Kidney epithelial cell (primary cell): ENCODE data around the gene TSC22D4. TPM values are rescaled to one million over a fixed set of nuclear protein-coding genes. Genes with fewer than 3 reads are reported as not detected.
A peak's percentile ranks its signal among the peaks of the same experiment; 100 is the strongest.

Source experiments
- DNase-seq: peaks from one replicate; pipeline ENCODE4 v3.0.0-alpha.2; 2010; ENCODE audit warnings: low read depth
- H3K27me3 ChIP-seq: 2 replicates; pipeline ENCODE4 v1.6.0; 2011; ENCODE audit warnings: low read length; ENCODE audit not compliant: control insufficient read depth, insufficient read depth
- H3K36me3 ChIP-seq: 2 replicates; pipeline ENCODE4 v1.5.1; 2011; ENCODE audit warnings: low read length; ENCODE audit not compliant: control insufficient read depth, insufficient read depth
- H3K4me3 ChIP-seq: 2 replicates; pipeline ENCODE4 v1.5.1; 2011; ENCODE audit warnings: low read depth, mild to moderate bottlenecking, control low read depth, low read length
- total RNA-seq: library from RNA; depleted of rRNA; stranded (reverse); fragments of >200 nt; gene quantifications from 2 replicates; pipeline ENCODE4 v1.2.3, GENCODE V29; 2015
- TF ChIP-seq, protein P1 (sequence below): IDR thresholded peaks from 2 replicates; pipeline ENCODE4 v1.5.1; 2011; ENCODE audit warnings: mild to moderate bottlenecking, moderate library complexity, low read length, control low read depth, inconsistent platforms; ENCODE audit not compliant: insufficient read depth, poor library complexity, severe bottlenecking

Gene TSC22D4
- total RNA-seq, 1 donor from 2014 or later = 41.6 TPM

DNA sequence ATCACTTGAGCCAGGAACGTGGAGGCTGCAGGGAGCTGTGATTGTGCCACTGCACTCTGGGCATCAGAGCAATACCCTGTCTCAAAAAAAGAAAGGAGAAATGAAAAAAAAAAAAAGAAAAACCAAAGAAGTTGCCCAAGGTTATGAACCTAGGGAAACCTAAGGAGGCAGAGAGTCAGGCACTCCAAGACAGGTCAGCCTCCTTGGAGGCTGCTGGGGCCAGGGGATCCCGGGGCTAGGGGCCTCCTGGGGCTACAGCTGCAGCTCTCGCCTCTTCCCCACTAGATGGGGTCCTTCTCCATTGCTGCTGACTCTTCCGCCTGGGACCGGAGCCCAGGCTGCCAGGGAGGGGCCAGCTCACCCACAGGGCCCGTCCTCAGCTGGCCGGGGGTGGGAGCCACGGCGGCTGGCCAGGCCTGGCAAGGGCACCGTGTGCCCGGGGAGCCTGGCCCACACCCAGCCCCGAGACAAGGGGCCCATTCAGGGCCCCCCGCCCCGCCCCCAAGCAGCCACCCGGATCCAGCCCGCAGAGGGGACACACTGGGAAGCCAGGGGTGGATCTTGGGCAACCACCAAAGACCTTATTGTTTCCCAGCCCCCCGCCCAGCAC is 13.2 kb downstream of the TSC22D4 start:
- Histone ChIP-seq H3K36me3 (no peaks in the 10 kb centered on the region), H3K27me3 (no peaks in the 10 kb centered on the region), H3K4me3 (no peak overlapping the region)
- peak; percentile 32 for DNase-seq
- TF ChIP-seq, protein P1, sequence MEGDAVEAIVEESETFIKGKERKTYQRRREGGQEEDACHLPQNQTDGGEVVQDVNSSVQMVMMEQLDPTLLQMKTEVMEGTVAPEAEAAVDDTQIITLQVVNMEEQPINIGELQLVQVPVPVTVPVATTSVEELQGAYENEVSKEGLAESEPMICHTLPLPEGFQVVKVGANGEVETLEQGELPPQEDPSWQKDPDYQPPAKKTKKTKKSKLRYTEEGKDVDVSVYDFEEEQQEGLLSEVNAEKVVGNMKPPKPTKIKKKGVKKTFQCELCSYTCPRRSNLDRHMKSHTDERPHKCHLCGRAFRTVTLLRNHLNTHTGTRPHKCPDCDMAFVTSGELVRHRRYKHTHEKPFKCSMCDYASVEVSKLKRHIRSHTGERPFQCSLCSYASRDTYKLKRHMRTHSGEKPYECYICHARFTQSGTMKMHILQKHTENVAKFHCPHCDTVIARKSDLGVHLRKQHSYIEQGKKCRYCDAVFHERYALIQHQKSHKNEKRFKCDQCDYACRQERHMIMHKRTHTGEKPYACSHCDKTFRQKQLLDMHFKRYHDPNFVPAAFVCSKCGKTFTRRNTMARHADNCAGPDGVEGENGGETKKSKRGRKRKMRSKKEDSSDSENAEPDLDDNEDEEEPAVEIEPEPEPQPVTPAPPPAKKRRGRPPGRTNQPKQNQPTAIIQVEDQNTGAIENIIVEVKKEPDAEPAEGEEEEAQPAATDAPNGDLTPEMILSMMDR = peak; percentile 77

DNA sequence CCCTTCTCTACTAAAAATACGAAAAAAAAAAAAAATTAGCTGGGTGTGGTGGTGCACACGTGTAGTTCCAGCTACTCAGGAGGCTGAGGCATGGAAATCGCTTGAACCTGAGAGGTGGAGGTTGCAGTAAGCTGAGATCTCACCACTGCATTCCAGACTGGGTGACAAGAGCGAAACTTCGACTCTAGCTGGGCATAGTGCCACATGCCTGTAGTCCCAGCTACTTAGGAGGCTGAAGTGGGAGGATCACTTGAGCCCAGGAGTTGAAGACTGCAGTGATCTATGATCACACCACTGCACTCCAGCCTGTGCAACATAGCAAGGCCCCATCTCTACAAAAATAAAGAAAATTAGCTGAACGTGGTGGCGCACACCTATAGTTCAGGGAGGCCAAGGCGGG is 13.7 kb downstream of the TSC22D4 start:
- DNase-seq = no peak
- no peak overlapping the region for H3K4me3 ChIP-seq
- TF ChIP-seq, protein P1 = no peak
- no peaks in the 10 kb centered on the region for H3K36me3 ChIP-seq
- H3K27me3 ChIP-seq = no peaks in the 10 kb centered on the region

DNA sequence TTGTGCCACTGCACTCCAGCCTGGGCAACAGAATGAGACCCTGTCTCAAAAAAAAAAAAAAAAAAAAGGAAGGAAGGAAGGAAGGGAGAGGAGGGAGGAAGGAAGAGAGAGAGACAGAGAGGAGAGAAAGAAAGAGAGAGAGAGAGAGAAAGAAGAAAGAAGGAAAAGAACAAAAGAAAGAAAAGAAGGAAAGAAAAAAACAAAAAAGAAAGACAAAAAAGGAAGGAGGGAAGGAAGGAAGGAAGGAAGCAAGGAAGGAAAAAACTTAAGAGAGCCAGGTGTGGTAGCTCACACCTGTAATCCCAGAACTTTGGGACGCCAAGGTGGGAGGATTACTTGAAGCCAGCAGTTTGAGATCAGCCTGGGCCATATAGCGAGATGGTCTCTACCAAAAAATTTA is 14.2 kb downstream of the TSC22D4 start:
- DNase-seq = no peak
- TF ChIP-seq, protein P1 = no peak
- H3K36me3 ChIP-seq = no peaks in the 10 kb centered on the region
- no peaks in the 10 kb centered on the region for H3K27me3 ChIP-seq
- H3K4me3 ChIP-seq = no peak overlapping the region

DNA sequence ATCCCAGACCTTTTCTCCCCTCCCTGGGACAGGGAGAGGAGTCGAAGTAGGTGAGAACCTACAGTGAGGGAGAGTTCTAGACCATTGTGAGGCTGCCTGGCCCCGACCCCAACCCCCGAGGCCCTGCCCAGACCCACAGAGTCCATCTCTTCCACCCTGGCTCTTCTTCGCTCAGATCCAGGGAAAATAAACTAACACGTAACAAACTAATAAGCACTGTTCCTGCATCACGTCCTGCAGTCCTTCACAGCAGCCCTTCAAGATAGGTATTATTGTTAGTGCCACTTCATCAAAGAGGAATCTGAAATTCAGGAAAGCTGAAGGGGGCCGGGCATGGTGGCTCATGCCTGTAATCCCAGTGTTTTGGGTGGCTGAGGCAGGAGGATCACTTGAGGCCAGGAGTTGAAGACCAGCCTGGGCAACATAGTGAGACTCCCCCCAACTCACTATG is 14.8 kb downstream of the TSC22D4 start, which contains the start of gene SPACDR:
TSS of gene SPACDR (minus strand) at position 51 of the 451 bp plus-strand sequence. CDS start 235 bp downstream, outside the sequence.
- DNase-seq = no peak
- TF ChIP-seq, protein P1 = no peak
- Histone ChIP-seq H3K4me3 (no peak within 1 kb of the TSS), H3K36me3 (no peaks in the 10 kb centered on the region), H3K27me3 (no peaks in the 10 kb centered on the region)

DNA sequence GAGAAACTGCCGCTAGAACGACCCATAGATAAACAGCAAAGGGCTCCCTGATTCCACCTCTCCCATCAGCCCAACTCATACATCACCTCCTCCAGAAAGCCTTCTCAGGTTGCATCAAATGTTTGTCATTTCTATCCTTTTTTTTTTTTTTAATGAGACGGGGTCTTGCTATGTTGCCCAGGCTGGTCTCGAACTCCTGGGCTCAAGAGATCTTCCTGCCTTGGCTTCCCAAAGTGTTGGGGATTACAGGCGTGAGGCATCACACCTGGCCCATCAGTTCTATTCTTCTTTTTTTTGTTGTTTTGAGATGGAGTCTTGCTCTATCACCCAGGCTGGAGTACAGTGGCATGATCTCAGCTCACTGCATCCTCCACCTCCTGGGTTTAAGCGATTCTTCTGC is 22.0 kb downstream of the TSC22D4 start:
- no peak overlapping the region for H3K4me3 ChIP-seq
- TF ChIP-seq, protein P1 = no peak
- H3K27me3 ChIP-seq = no peaks in the 10 kb centered on the region
- no peaks in the 10 kb centered on the region for H3K36me3 ChIP-seq
- no peak for DNase-seq

DNA sequence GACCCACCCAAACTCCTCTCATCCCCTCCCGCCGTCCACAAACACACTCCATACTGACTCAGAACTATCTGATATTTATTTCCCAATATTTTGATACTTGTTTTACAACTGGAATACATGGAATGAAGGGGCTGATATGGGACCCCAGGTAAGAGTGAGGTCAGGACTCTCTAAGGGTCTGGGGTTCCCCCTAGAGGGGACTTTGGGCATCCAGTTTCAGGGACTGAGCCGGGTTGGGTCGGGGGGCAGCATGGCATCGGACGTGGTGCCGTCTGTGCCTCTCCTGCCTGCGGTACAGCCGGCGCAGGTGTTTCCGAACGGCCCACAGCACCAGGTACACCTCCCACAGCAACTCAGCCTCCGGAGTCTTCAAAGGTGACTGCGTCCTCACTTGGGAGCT is 22.5 kb downstream of the TSC22D4 start:
- no peak overlapping the region for H3K4me3 ChIP-seq
- DNase-seq = no peak
- TF ChIP-seq, protein P1 = peak; percentile 4
- H3K27me3 ChIP-seq = no peaks in the 10 kb centered on the region
- H3K36me3 ChIP-seq = no peaks in the 10 kb centered on the region
